HPDE6-E6E7 (cell line): ENCODE results near the gene BCAS3.

Experiments used
- DNase-seq: peaks from one replicate; pipeline ENCODE4 v3.0.0; 2011; ENCODE audit warnings: missing footprints; ENCODE audit errors: extremely low spot score

The BCAS3 gene

GRCh38 chr17:61251939-61252865, 574.6 kb downstream of the BCAS3 start:
- DNase-seq: no peak

- DNase-seq: no peak
Measured at GRCh38 chr17:61253362-61253761, 575.7 kb downstream of the BCAS3 start.

DNA sequence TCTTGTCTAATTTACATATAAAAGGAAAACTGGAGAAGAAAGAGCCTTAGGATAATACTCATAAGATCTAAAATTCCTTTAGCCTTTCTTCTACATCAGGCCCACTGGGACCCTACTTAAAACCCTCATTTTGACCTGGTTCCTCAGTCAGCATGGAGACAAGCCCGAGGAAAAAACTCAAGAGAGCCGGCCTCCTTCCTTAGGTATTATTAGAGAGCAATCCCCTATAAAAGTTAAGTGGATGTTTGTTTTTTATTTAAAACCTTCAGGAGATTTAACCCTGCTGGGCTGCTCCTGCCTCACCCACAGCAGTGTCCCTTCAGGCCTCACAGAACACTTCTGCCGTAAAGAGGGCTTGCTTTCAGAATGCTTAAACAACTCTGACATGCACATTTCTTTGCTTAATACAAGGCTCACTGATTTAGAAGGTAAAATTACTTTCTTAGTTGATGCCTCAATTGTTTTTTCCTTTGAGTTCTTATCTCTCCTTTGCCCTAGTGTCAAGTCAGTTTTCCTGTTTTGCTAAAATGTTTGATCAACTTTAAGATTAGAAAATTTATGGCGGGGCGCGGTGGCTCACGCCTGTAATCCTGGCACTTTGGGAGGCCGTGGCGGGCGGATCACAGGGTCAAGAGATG, 576.4 kb downstream of the BCAS3 start:
- no peak for DNase-seq

GRCh38 chr17:61254904-61255303, 577.3 kb downstream of the BCAS3 start:
- DNase-seq: no peak

DNA sequence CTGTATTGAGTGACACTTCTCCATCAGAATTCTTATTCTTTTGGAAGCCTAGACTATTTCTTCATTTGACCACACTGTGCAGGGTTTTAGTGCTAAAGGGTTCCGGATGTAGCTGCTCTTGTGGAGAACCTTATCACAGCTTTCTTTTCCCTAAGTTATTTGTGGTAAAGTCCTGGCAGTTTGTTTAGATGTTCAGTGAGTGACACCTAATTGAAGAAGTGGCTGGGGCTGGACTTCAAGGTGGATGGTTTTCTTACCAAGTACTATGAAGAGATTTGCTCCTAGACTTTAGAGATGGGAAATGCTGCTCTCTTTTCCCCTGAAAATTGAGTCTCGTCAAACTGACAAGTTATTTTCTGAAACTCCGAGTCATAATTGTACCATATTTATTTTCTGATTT, 578.0 kb downstream of the BCAS3 start:
- DNase-seq: no peak

DNA sequence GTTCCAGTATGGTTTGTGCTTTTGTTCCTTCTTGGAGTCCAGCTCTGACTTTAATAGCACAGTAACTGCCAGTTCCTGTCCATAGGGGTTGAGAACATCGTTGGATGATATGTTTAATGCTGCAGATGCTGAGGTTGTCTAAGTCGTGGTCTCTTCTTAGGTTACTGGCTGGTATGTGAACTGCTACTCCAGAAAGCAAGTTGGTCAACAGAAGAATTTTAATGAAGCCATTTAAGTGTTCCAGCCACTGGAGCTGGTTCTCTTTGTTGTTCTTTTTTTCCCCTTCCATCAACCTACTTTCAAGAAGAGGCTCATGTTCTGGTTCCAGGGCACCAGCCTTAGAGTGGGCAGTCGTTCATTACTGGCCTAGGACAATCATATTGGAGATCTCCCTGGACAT, 581.7 kb downstream of the BCAS3 start:
- DNase-seq: no peak

DNA sequence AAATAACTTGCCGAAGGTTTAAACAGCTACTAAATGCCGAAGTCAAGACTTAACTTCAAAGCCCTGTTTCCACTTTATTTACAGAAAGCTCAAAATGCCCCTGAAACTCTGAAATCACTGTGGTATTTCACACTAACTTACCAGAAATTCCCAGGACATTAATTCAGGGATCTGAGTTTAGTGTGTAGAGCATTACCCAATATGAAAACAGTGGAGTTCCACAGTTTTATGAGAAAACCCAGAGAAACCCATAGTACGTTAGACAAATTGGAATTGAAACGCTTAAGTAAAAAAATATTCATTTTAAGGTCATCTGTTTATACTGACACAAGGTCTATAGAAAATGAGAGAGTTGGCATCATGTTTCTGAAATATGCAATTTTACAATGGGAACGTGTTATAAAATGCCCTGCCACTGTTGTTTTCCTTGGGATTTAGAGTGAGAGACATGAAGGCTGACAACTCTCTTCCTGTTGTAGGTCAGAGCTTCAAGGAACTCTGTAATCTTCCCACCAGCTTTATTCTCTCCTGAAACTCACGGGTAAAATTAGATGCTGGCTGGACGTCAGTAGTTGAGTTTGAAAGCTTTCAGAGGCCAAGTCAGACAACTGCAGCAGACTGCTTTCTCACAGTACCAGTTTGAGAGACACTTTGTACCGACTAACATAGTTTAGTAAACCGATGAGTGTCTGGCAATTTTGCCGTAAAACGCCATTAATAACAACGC, 582.6 kb downstream of the BCAS3 start:
- DNase-seq: no peak

DNA sequence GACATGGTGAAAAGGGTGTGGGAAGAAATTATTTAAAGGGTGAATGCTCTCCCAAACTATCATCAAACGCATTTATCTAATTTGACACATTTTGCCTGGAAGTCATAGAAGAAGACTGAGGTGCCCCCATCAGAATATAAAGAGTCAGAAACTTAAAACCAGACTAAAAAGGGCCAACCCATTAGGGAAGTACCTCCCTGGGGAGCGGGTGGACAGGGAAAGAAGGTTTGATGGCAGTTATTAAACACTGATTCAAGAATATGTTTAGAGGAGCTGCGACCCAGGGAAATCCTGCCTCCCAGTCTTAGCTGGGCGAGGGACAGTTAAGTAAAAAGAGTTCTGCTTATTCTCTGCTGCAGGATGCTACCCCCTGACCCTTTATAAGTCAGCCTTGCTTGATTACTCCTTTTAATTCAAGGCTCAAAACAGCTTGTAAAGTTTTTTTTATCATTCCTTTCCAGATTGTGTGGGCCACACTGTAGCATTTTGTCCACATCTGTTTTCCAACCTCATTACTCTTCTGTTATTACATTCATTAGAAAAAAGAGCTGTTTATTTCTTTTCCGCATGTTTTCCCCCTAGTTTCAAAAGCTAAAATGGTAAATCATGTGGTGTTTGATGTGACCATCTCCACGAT, 583.5 kb downstream of the BCAS3 start:
- DNase-seq: no peak

DNA sequence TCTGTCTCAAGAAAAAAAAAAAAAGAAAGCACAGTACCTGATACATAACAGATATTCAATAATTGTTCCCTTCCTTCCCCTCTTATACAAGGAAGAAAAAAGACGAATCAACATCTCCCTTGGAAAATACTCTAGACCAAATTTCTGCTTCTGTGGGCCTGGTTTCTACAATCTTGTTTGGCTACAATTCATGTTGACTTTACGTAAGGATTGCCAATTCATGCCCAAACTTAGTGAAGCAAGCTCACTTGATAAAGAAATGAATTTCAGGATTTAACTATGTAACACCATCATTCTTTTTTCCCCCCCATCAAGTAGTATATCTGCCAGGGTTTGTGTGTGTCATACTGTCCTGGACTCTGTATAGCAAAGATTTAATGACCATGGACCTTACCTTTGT, 587.7 kb downstream of the BCAS3 start:
- no peak for DNase-seq

GRCh38 chr17:61267847-61268246, 590.2 kb downstream of the BCAS3 start:
- no peak for DNase-seq

DNA sequence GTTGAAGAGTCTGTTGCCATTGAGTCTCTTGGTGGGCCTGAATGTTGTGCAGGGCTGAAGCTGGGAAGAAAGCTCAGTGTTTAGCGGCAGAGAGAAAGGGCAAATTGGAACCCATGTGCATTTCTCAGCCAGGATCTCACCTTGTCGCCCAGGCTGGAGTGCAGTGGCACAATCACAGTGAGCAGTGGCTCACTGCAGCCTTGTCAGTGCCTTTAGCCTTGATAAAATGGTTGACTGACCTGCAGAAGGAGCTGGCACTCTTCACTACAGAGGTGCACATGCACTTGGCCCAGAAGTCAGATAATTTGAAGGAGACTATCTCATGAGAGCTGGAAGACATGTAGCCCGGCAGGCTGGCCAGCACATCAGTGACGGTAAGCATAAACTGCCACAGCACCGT, 597.7 kb downstream of the BCAS3 start:
- DNase-seq: no peak

DNA sequence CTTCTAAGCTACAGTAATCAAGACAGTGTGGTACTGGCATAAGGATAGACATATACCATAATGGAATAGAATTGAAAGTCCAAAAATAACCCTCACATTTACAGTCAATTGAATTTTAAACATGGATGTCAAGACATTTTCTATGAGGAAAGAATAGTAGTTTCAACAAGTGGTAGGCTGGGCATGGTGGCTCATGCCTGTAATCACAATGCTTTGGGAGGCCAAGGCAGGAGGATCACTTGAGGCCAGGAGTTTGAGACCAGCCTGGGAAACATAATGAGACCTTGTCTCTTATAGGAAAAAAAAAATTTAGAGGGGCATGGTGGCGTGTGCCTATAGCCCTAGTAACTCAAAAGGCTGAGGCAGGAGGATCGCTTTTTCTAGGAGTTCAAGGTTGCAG, 599.2 kb downstream of the BCAS3 start:
- no peak for DNase-seq

DNA sequence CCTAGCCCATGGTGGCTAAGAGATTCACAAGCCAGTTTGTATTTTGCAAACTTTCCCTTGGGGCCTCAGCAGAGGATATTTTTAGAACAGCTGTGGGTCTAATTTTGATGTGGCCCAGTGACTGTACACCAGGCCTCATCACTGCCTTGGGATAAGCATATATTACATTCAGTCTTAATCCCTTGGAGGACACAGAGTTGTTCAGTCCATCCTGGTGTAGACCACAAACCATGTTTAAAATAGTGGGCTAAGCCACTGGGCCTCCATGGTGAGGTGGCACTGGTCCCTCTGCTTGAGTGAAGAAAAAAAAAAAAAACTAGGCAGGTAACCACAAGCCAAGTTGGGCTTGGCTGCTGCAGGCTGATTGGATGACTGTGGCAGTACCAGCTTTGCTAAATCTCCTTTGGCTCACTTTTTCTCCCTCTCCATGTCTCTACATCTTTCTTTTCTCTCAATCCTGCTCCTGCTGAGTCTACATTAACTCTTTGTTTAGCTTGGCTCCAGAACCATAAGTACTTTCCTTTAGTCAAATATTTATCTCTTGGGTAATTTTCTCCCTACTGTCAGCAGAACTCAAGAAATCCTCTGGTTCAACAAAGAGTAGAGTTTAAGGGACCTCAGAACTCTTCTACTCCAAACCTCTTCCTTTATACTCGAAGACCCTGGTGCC, 602.0 kb downstream of the BCAS3 start:
- DNase-seq: no peak

DNA sequence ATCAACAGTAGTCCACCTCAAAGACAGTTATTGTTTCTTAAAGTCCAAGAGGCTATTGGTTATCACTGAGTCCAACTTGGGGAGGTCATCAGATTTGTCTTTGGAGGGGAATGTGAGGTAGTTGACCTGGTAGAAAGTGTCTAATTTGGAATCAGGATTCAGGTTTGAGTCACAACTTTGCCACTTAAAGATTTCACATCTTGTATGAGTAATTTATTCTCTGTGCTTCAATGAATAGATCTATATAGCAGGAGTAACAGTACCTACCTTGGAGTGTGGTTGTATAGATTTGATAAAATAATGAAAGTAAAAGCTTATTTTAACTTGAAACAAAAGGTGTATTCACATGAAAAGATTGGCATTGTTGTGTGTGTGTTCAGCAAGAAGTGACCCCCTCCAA, 602.7 kb downstream of the BCAS3 start:
- no peak for DNase-seq

GRCh38 chr17:61280851-61281250, 603.2 kb downstream of the BCAS3 start:
- DNase-seq: no peak

DNA sequence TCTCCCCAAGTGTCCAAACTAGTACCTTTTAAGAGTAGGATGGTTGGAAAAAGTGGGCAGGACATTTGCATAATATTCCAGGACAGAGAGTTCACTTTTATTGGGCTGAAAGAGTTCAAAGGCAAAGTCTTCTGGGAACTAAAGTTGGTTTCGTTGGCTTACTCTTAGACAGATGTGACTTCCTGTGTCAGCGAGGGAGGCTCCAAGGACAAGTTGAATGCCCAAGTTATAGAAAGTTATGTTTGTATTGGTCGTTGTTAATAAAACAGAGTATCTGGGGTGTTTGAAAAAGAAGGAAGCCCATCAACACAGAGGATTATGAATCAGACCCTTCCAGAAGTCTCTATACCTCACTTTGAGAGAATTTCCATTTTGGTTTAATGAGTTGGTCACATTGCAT, 604.7 kb downstream of the BCAS3 start:
- DNase-seq: no peak

GRCh38 chr17:61283043-61283442, 605.4 kb downstream of the BCAS3 start:
- no peak for DNase-seq

DNA sequence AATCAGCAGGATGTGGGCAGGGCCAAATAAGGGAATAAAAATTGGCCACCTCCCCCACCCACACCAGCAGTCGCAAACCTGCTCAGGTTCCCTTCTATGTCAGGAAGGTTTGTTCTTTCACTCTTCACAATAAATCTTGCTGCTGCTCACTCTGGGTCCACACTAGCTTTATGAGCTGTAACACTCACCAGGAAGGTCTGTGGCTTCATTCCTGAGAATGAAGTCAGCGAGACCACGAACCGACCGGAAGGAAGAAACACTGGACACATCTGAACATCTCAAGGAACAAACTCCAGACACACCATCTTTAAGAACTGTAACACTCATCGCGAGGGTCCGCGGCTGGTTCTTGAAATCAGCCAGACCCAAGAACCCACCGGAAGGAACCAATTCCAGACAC, 606.5 kb downstream of the BCAS3 start:
- no peak for DNase-seq

GRCh38 chr17:61284746-61285145, 607.1 kb downstream of the BCAS3 start:
- DNase-seq: no peak

DNA sequence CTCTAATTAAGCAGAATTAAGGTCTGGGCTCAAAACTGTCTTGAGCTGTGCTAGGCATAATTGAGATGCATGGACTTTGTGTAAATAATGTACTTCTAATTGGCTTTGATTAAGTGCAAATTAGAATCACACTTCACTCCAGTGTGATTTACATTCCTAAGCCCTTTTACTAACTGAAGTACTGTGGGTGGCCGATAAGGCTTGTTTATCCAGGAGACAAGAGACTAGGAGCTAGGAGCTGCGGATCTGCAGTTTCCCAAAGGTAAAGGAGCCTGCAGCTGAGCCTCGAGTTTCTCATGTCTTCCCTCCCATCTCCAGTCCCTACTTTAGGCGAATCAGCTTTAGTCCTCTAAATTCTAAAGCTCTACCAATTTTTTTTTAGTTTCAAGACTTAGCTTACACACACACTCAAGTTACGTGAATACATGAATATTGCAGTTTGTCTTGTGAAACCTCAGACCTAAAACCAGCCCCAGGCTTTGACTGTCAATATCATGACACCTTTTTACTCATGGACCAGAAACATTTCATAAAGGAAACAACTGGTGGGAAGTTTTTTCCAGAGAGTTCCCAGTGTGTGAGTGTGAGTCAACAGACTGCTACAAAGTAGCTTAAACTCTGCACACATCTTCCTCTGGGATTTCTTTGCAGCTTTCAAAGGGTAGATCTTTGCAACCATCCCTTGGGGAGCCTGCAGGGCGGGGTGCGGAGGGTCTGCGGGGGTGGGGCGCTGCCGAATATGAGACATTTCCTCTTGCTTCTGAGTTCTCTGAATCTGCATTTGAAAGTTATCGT, 608.1 kb downstream of the BCAS3 start:
- DNase-seq: no peak

DNA sequence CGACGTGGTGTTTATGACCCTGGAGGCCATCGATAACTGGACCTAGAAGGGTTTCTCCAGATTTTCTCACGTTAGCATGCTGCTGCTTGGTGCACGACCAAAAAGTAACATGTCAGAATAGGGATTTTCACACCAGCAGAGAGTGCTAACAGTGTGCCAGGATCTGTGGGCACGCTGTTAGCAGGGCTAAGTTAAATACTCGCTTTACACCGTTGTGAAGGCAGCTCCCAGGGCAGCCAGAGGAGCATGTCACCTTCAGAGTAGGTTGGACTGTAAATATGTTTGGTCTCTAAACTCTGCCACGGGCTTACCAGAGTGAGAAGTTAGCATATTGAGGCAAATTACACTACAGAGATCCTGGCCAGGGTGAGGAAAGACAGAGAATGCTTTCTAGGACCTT, 608.8 kb downstream of the BCAS3 start:
- no peak for DNase-seq
